GM12878 (cell line): Measurements from ENCODE around the gene TBC1D32. TPM values are rescaled to one million over a fixed set of nuclear protein-coding genes. Genes with fewer than 3 reads are reported as not detected.

Source experiments
- ATAC-seq: fragments of 200-7000 bp; cut with Tn5 transposase; 3 replicates; pipeline ENCODE4 v1.9.1; 2020; ENCODE audit warnings: mild to moderate bottlenecking, moderate library complexity
- BruUV-seq: library from RNA; stranded (reverse); fragments of 400-500 nt; replicated peaks from 2 replicates; lab custom pipeline; 2021; lab: Mats Ljungman, UMichigan
- CTCF ChIA-PET: fragments of 300-600 bp; sonication (Branson Sonifier 250); formaldehyde crosslinking; extraction: SDS; loops from one replicate; lab custom pipeline; 2021; ENCODE audit warnings: inconsistent platforms; lab: Yijun Ruan, JAX
- POLR2A ChIA-PET: fragments of 350-600 bp; formaldehyde crosslinking; extraction: SDS; loops from one replicate; lab custom pipeline; 2021; ENCODE audit warnings: inconsistent platforms; lab: Charles Lee
- RAD21 ChIA-PET: fragments of 300-600 bp; sonication (Branson Sonifier 250); formaldehyde crosslinking; loops from one replicate; lab custom pipeline; 2023; ENCODE audit warnings: antibody characterized with exemption; ENCODE audit not compliant: unreplicated experiment; lab: Charles Lee
- SMC1A ChIA-PET: fragments of 300-600 bp; sonication (Branson Sonifier 250); formaldehyde crosslinking; loops from one replicate; lab custom pipeline; 2023; ENCODE audit not compliant: unreplicated experiment, uncharacterized antibody; lab: Charles Lee
- DNase-seq: peaks from one replicate; pipeline ENCODE4 v3.0.0-alpha.2; 2011; ENCODE audit warnings: low read depth, low spot score
- FAIRE-seq: peaks from 3 replicates; lab custom pipeline; 2011; peaks lifted over from hg19 to GRCh38; lab: Jason Lieb, UNC
- H2AFZ ChIP-seq: 2 replicates; pipeline ENCODE4 v1.6.0; 2011; ENCODE audit warnings: low read depth, low read length, control low read depth; ENCODE audit not compliant: control insufficient read depth
- H3K27ac ChIP-seq: 2 replicates; pipeline ENCODE4 v1.5.1; 2011; ENCODE audit warnings: control low read depth; ENCODE audit not compliant: control insufficient read depth, insufficient read depth
- H3K27me3 ChIP-seq, 2 experiments: replicated peaks in 1 of 2; 2 replicates each; pipeline versions ENCODE4 v1.6.0 to v1.6.1; 2011; ENCODE audit warnings: low read length in 1 of 2; ENCODE audit not compliant: control insufficient read depth in 2 of 2, insufficient read depth in 2 of 2
- H3K36me3 ChIP-seq, 2 experiments: 2 replicates each; pipeline ENCODE4 v1.5.1; 2011; ENCODE audit warnings: low read length in 1 of 2; ENCODE audit not compliant: control insufficient read depth in 2 of 2, insufficient read depth in 2 of 2
- H3K4me1 ChIP-seq: 2 replicates; pipeline ENCODE4 v1.6.1; 2011; ENCODE audit warnings: mild to moderate bottlenecking, low read length, moderate library complexity, mixed read lengths; ENCODE audit not compliant: control insufficient read depth, insufficient read depth
- H3K4me2 ChIP-seq: 2 replicates; pipeline ENCODE4 v1.6.0; 2011; ENCODE audit warnings: control low read depth; ENCODE audit not compliant: control insufficient read depth, insufficient read depth
- H3K4me3 ChIP-seq: fragments of 200-600 bp; sonication (generic); 2 replicates; pipeline ENCODE4 v1.5.1; 2016
- H3K79me2 ChIP-seq: 2 replicates; pipeline ENCODE4 v1.6.0; 2011; ENCODE audit warnings: low read length; ENCODE audit not compliant: control insufficient read depth, insufficient read depth
- H3K9ac ChIP-seq: 2 replicates; pipeline ENCODE4 v1.8.0; 2011; ENCODE audit warnings: low read length, control low read depth, mixed read lengths; ENCODE audit not compliant: control insufficient read depth, insufficient read depth
- H3K9me3 ChIP-seq: replicated peaks from 3 replicates; pipeline ENCODE4 v1.5.1; 2011; ENCODE audit warnings: mild to moderate bottlenecking, low read length; ENCODE audit not compliant: control insufficient read depth, insufficient read depth
- H4K20me1 ChIP-seq: 2 replicates; pipeline ENCODE4 v1.6.0; 2011; ENCODE audit not compliant: control insufficient read depth, insufficient read depth
- BACH1 ChIP-seq: fragments of 450-650 bp; IDR thresholded peaks from 2 replicates; pipeline ENCODE4 v1.6.1; 2017; ENCODE audit warnings: mild to moderate bottlenecking, borderline replicate concordance
- BCL11A ChIP-seq: IDR thresholded peaks from 2 replicates; pipeline ENCODE4 v1.6.1; 2011; ENCODE audit warnings: low read depth, low read length
- CHD2 ChIP-seq: IDR thresholded peaks from 2 replicates; pipeline ENCODE4 v1.6.1; 2011; ENCODE audit warnings: low read depth, low read length, improper control_type of control experiment, borderline replicate concordance
- KLF5 ChIP-seq: fragments of 450-650 bp; IDR thresholded peaks from 2 replicates; pipeline ENCODE4 v1.6.1; 2014; ENCODE audit warnings: mild to moderate bottlenecking; ENCODE audit not compliant: partially characterized antibody
- MEF2B ChIP-seq: fragments of 450-650 bp; IDR thresholded peaks from 2 replicates; pipeline ENCODE4 v1.6.1; 2018; ENCODE audit warnings: mild to moderate bottlenecking, moderate library complexity; ENCODE audit not compliant: partially characterized antibody, poor library complexity, severe bottlenecking
- NBN ChIP-seq: fragments of 450-650 bp; IDR thresholded peaks from 2 replicates; pipeline ENCODE4 v1.6.1; 2016
- PML ChIP-seq: IDR thresholded peaks from 2 replicates; pipeline ENCODE4 v1.6.1; 2012; ENCODE audit warnings: low read length, inconsistent platforms
- RBBP5 ChIP-seq: fragments of 200-600 bp; sonication (generic); conservative IDR thresholded peaks from 2 replicates; pipeline ENCODE4 v1.6.1; 2016
- SMAD5 ChIP-seq: IDR thresholded peaks from 2 replicates; pipeline ENCODE4 v1.6.1; 2016; ENCODE audit warnings: antibody characterized with exemption, low read depth
- SMC3 ChIP-seq: IDR thresholded peaks from 2 replicates; pipeline ENCODE4 v1.6.1; 2011; ENCODE audit warnings: low read length, improper control_type of control experiment, borderline replicate concordance
- STAT3 ChIP-seq: IDR thresholded peaks from 2 replicates; pipeline ENCODE4 v1.6.1; 2011; ENCODE audit warnings: low read depth, low read length, improper control_type of control experiment
- SUZ12 ChIP-seq: fragments of 200-600 bp; sonication (generic); IDR thresholded peaks from one replicate; pipeline ENCODE4 v1.6.1; 2018; ENCODE audit warnings: antibody characterized with exemption, mild to moderate bottlenecking; ENCODE audit not compliant: unreplicated experiment
- TBL1XR1 ChIP-seq: IDR thresholded peaks from 2 replicates; pipeline ENCODE4 v1.6.1; 2012; ENCODE audit warnings: low read depth, low read length, improper control_type of control experiment
- WRNIP1 ChIP-seq: IDR thresholded peaks from 2 replicates; pipeline ENCODE4 v1.6.1; 2011; ENCODE audit warnings: low read depth, low read length, improper control_type of control experiment, borderline replicate concordance
- WGBS: methylation state at CpG from one replicate; pipeline ENCODE4 v1.1.6; 2016; ENCODE audit warnings: low lambda C conversion rate; ENCODE audit not compliant: insufficient replicate concordance, insufficient coverage; ENCODE audit errors: missing lambda C conversion rate; 5-methylcytosine and 5-hydroxymethylcytosine counted together
- in situ Hi-C: fragments of 300-500 bp; cut with MboI; formaldehyde crosslinking; loops from 9 replicates; pipeline ENCODE4 v1.14.3; 2018; ENCODE audit warnings: mixed read lengths
- intact Hi-C: fragments of 100-400 bp; cut with micrococcal nuclease; formaldehyde crosslinking; loops from one replicate; pipeline ENCODE4 v1.14.2; 2022; ENCODE audit not compliant: unreplicated experiment
- polyA plus RNA-seq, 11 experiments: library from polyadenylated mRNA; depleted of rRNA in 4 of 11; unstranded in 6 of 11; stranded (reverse) in 5 of 11; fragments of >200 nt; fragmentation: Nextera tagmentation in 4 of 11; fragmentation: Illumina TruSeq in 1 of 11; extraction: Ambion mirVana in 4 of 11; extraction: Trizol in 1 of 11; gene quantifications; 1 replicate in 1 of 11; 2 replicates in 10 of 11; pipeline versions ENCODE4 v1.2.1 to v1.2.3, GENCODE V29; 2011 to 2016; ENCODE audit warnings: inconsistent platforms in 2 of 11, missing spikeins in 2 of 11, low read depth in 1 of 11
- total RNA-seq, 4 experiments: library from RNA; depleted of rRNA in 3 of 4; stranded (reverse); fragments of >200 nt in 3 of 4; fragmentation: Illumina TruSeq in 1 of 4; extraction: Trizol in 1 of 4; gene quantifications; 2 replicates each; pipeline versions ENCODE4 v1.2.1 to v1.2.3, GENCODE V29; 2013 to 2021
- TF ChIP-seq, protein P1 (sequence below): fragments of 450-650 bp; IDR thresholded peaks from 2 replicates; pipeline ENCODE4 v1.6.1; 2017; ENCODE audit warnings: mild to moderate bottlenecking, moderate library complexity
- TF ChIP-seq, protein P2 (sequence below): fragments of 450-650 bp; IDR thresholded peaks from 2 replicates; pipeline ENCODE4 v1.6.1; 2014; ENCODE audit warnings: mild to moderate bottlenecking
- TF ChIP-seq, protein P3 (sequence below): fragments of 450-650 bp; IDR thresholded peaks from 2 replicates; pipeline ENCODE4 v1.6.1; 2017; ENCODE audit warnings: borderline replicate concordance

The TBC1D32 gene
- total and polyA plus RNA-seq, 10 of the 15 experiments (the other 5 are each of a cell fraction or from before 2014, with no cell fraction given), result 2.2 to 10.2 (median 4.1) TPM

DNA sequence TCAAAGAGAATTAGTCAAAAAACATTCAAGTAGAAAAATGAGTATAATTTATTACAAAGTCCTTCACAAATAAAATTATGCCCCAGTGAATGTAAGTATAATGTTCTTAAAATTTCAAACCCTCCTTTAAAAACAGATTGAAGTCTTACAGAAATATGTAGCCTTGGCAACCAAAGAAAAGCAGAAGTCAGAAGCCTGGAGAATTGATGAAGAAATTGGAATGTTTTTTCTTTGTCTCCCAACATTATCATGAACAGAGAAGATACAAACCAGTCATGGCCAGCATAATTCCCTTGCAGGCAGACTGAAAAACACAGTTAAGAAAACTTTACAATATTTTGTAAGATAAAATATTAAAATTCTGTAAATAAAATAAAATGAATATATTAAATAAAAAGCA is 221.9 kb downstream of the TBC1D32 start (continued):
- TF ChIP-seq, protein P1, sequence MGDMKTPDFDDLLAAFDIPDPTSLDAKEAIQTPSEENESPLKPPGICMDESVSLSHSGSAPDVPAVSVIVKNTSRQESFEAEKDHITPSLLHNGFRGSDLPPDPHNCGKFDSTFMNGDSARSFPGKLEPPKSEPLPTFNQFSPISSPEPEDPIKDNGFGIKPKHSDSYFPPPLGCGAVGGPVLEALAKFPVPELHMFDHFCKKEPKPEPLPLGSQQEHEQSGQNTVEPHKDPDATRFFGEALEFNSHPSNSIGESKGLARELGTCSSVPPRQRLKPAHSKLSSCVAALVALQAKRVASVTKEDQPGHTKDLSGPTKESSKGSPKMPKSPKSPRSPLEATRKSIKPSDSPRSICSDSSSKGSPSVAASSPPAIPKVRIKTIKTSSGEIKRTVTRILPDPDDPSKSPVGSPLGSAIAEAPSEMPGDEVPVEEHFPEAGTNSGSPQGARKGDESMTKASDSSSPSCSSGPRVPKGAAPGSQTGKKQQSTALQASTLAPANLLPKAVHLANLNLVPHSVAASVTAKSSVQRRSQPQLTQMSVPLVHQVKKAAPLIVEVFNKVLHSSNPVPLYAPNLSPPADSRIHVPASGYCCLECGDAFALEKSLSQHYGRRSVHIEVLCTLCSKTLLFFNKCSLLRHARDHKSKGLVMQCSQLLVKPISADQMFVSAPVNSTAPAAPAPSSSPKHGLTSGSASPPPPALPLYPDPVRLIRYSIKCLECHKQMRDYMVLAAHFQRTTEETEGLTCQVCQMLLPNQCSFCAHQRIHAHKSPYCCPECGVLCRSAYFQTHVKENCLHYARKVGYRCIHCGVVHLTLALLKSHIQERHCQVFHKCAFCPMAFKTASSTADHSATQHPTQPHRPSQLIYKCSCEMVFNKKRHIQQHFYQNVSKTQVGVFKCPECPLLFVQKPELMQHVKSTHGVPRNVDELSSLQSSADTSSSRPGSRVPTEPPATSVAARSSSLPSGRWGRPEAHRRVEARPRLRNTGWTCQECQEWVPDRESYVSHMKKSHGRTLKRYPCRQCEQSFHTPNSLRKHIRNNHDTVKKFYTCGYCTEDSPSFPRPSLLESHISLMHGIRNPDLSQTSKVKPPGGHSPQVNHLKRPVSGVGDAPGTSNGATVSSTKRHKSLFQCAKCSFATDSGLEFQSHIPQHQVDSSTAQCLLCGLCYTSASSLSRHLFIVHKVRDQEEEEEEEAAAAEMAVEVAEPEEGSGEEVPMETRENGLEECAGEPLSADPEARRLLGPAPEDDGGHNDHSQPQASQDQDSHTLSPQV, result no peak
- no peak for TF ChIP-seq NBN
- no peak for TF ChIP-seq SUZ12

DNA sequence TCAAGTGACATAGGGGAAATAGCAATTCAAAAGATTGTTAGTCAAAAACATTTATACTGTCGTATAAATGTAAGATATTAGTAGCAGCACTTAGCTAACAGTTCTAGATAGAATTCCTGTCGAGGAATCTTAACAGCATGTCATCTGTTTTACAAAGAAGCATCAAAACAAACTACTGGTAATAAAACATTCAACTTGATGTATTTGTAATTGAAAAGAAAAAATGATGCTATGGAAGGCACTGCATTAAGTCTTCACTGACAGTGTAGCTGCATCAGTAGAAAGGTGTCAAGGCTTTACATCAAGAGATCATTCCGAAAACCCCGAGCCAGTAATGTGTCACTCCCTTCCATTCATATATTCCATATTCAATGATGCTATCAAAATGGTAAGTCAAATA is 223.5 kb downstream of the TBC1D32 start:
- intact Hi-C loops, result no loop called here
- no peak for FAIRE-seq
- BruUV-seq, result no TSS peak
- no peaks in the 10 kb centered on the region for H3K9me3 ChIP-seq
- H3K4me2 ChIP-seq, result no peak overlapping the region
- H3K4me3 ChIP-seq, result no peak overlapping the region
- WGBS, result 96% methylated on average over 4 of the region's 4 CpGs
- ChIA-PET POLR2A (no interaction called here), CTCF (no interaction called here), SMC1A (no interaction called here), RAD21 (no interaction called here)
- H3K36me3 ChIP-seq, result no peaks in the 10 kb centered on the region
- no peak for DNase-seq
- no peaks in the 10 kb centered on the region for H4K20me1 ChIP-seq
- no peak for ATAC-seq
- H3K79me2 ChIP-seq, result no peaks in the 10 kb centered on the region
- H3K9ac ChIP-seq, result no peak overlapping the region
- in situ Hi-C loops, result no loop called here
- H3K27ac ChIP-seq, result no peak overlapping the region
- no peaks in the 10 kb centered on the region for H3K4me1 ChIP-seq
- no peak overlapping the region for H2AFZ ChIP-seq
- H3K27me3 ChIP-seq, result no peaks in the 10 kb centered on the region
- TF ChIP-seq PML, result no peak
- TF ChIP-seq BCL11A, result no peak
- TF ChIP-seq SMC3, result no peak
- TF ChIP-seq KLF5, result no peak
- TF ChIP-seq SMAD5, result no peak
- TF ChIP-seq CHD2, result no peak
- no peak for TF ChIP-seq WRNIP1
- no peak for TF ChIP-seq RBBP5
- TF ChIP-seq, protein P2, sequence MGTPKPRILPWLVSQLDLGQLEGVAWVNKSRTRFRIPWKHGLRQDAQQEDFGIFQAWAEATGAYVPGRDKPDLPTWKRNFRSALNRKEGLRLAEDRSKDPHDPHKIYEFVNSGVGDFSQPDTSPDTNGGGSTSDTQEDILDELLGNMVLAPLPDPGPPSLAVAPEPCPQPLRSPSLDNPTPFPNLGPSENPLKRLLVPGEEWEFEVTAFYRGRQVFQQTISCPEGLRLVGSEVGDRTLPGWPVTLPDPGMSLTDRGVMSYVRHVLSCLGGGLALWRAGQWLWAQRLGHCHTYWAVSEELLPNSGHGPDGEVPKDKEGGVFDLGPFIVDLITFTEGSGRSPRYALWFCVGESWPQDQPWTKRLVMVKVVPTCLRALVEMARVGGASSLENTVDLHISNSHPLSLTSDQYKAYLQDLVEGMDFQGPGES, result no peak
- TF ChIP-seq, protein P3, sequence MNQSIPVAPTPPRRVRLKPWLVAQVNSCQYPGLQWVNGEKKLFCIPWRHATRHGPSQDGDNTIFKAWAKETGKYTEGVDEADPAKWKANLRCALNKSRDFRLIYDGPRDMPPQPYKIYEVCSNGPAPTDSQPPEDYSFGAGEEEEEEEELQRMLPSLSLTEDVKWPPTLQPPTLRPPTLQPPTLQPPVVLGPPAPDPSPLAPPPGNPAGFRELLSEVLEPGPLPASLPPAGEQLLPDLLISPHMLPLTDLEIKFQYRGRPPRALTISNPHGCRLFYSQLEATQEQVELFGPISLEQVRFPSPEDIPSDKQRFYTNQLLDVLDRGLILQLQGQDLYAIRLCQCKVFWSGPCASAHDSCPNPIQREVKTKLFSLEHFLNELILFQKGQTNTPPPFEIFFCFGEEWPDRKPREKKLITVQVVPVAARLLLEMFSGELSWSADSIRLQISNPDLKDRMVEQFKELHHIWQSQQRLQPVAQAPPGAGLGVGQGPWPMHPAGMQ, result no peak
- no peak for TF ChIP-seq TBL1XR1
- TF ChIP-seq STAT3, result no peak
- TF ChIP-seq BACH1, result no peak
- TF ChIP-seq MEF2B, result no peak
